Astrocyte (in vitro differentiated cells and primary cell): ENCODE measurements around the gene NCAPD3. TPM values are rescaled to one million over a fixed set of nuclear protein-coding genes. Genes with fewer than 3 reads are reported as not detected.

ENCODE experiments used
- DNase-seq: peaks from one replicate; pipeline ENCODE4 v3.0.0-alpha.2; 2010; ENCODE audit warnings: low read depth
- FAIRE-seq: peaks from 2 replicates; lab custom pipeline; 2011; peaks lifted over from hg19 to GRCh38; lab: Jason Lieb, UNC
- H2AFZ ChIP-seq: 2 replicates; pipeline ENCODE4 v1.6.0; 2012; ENCODE audit warnings: low read depth, low read length, inconsistent platforms
- H3K27ac ChIP-seq: 2 replicates; pipeline ENCODE4 v1.5.1; 2011; ENCODE audit warnings: low read depth, low read length, inconsistent platforms
- H3K27me3 ChIP-seq: 2 replicates; pipeline ENCODE4 v1.6.0; 2011; ENCODE audit warnings: low read length, inconsistent platforms; ENCODE audit not compliant: insufficient read depth
- H3K36me3 ChIP-seq: 2 replicates; pipeline ENCODE4 v1.5.1; 2011; ENCODE audit warnings: low read length, inconsistent platforms; ENCODE audit not compliant: insufficient read depth
- H3K4me1 ChIP-seq: 2 replicates; pipeline ENCODE4 v1.5.1; 2011; ENCODE audit warnings: low read length, inconsistent platforms; ENCODE audit not compliant: insufficient read depth
- H3K4me2 ChIP-seq: 2 replicates; pipeline ENCODE4 v1.6.0; 2012; ENCODE audit warnings: low read length, inconsistent platforms
- H3K4me3 ChIP-seq: 2 replicates; pipeline ENCODE4 v1.5.1; 2011; ENCODE audit warnings: low read depth, mild to moderate bottlenecking, low read length, inconsistent platforms; ENCODE audit not compliant: insufficient read depth
- H3K79me2 ChIP-seq: 2 replicates; pipeline ENCODE4 v1.6.0; 2012; ENCODE audit warnings: mild to moderate bottlenecking, low read length, inconsistent platforms; ENCODE audit not compliant: insufficient read depth
- H3K9ac ChIP-seq: 2 replicates; pipeline ENCODE4 v1.6.0; 2012; ENCODE audit warnings: mild to moderate bottlenecking, low read length, inconsistent platforms
- H3K9me3 ChIP-seq: 2 replicates; pipeline ENCODE4 v1.5.1; 2012; ENCODE audit warnings: low read depth, mild to moderate bottlenecking, low read length, inconsistent platforms; ENCODE audit not compliant: insufficient read depth
- H4K20me1 ChIP-seq: 2 replicates; pipeline ENCODE4 v1.6.0; 2012; ENCODE audit warnings: low read length, inconsistent platforms; ENCODE audit not compliant: insufficient read depth
- H3K27ac Mint-ChIP-seq: one replicate; pipeline ENCODE4 v1.8.0; 2021; ENCODE audit warnings: mild to moderate bottlenecking, mixed read lengths; ENCODE audit not compliant: unreplicated experiment
- H3K27me3 Mint-ChIP-seq: one replicate; pipeline ENCODE4 v1.8.0; 2021; ENCODE audit warnings: low read depth, mixed read lengths; ENCODE audit not compliant: unreplicated experiment
- H3K36me3 Mint-ChIP-seq: one replicate; pipeline ENCODE4 v1.8.0; 2021; ENCODE audit warnings: low read depth, mixed read lengths; ENCODE audit not compliant: unreplicated experiment
- H3K4me1 Mint-ChIP-seq: one replicate; pipeline ENCODE4 v1.8.0; 2021; ENCODE audit warnings: low read depth, mixed read lengths; ENCODE audit not compliant: unreplicated experiment
- H3K4me3 Mint-ChIP-seq: one replicate; pipeline ENCODE4 v1.8.0; 2021; ENCODE audit warnings: mild to moderate bottlenecking, moderate library complexity, mixed read lengths; ENCODE audit not compliant: unreplicated experiment
- H3K9me3 Mint-ChIP-seq: one replicate; pipeline ENCODE4 v1.8.0; 2021; ENCODE audit warnings: mild to moderate bottlenecking, mixed read lengths; ENCODE audit not compliant: unreplicated experiment
- EZH2 ChIP-seq: IDR thresholded peaks from 2 replicates; pipeline ENCODE4 v1.6.1; 2012; ENCODE audit warnings: mild to moderate bottlenecking, low read length, inconsistent platforms; ENCODE audit not compliant: insufficient read depth
- total RNA-seq: library from RNA; stranded (reverse); gene quantifications from 2 replicates; pipeline ENCODE4 v1.2.1, GENCODE V29; 2021
- TF ChIP-seq, protein P1 (sequence below): IDR thresholded peaks from 2 replicates; pipeline ENCODE4 v1.5.1; 2011; ENCODE audit warnings: low read depth, mild to moderate bottlenecking, inconsistent platforms, low read length, moderate library complexity; ENCODE audit not compliant: insufficient read depth

Gene NCAPD3
- total RNA-seq, 1 donor from 2014 or later = 18.5 TPM

DNA sequence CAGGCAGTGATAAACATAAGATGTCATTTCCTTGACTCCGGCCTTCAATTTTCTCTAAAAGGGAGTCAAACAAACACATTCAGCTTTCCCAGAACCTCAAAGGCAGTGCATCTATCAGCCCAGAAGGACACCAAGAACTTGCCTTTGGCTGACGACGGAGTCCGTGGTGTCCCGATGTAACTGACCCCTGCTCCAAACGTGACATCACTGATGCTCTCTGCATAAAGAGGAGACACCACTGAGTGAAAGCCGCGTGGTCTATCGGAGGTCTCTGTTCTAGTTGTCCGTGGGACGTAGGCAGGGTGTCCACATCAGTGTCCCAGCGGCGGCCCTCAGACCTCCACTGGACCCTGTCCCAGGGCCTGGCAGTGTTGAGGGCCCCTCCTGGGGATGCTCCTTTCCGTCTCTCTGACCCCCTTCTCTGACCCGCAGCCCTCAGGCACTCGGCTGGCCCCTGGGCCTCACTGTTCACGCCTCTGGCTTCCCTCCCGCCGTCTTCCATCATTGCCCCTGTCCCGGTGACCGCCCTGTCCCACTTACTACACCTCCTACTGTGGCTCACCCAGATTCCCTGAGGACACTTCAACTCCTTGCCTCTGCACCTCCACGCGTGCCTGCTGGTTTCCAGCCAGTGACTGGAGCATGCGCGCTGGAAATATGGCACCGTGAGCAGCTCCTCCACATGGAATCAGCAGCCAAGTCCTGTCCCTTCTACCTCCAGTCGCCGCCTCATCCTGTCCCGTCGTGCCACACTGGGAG lies 70.4 kb downstream of the NCAPD3 start:
- no peaks in the 10 kb centered on the region for H3K9me3 ChIP-seq
- Mint-ChIP-seq H3K9me3 (no peaks in the 10 kb centered on the region), H3K27ac (no peak overlapping the region), H3K27me3 (no peaks in the 10 kb centered on the region), H3K36me3 (peaks cover 11% of the 10 kb centered on the region), H3K4me3 (no peak overlapping the region), H3K4me1 (no peaks in the 10 kb centered on the region)
- H2AFZ ChIP-seq = no peak overlapping the region
- DNase-seq = no peak
- no peaks in the 10 kb centered on the region for H3K27me3 ChIP-seq
- H3K4me3 ChIP-seq = no peak overlapping the region
- peaks cover 31% of the 10 kb centered on the region for H3K36me3 ChIP-seq
- no peak for FAIRE-seq
- H3K4me2 ChIP-seq = no peak overlapping the region
- H4K20me1 ChIP-seq = no peaks in the 10 kb centered on the region
- no peak overlapping the region for H3K27ac ChIP-seq
- H3K9ac ChIP-seq = no peak overlapping the region
- no peaks in the 10 kb centered on the region for H3K4me1 ChIP-seq
- TF ChIP-seq EZH2 = no peak
- TF ChIP-seq, protein P1, sequence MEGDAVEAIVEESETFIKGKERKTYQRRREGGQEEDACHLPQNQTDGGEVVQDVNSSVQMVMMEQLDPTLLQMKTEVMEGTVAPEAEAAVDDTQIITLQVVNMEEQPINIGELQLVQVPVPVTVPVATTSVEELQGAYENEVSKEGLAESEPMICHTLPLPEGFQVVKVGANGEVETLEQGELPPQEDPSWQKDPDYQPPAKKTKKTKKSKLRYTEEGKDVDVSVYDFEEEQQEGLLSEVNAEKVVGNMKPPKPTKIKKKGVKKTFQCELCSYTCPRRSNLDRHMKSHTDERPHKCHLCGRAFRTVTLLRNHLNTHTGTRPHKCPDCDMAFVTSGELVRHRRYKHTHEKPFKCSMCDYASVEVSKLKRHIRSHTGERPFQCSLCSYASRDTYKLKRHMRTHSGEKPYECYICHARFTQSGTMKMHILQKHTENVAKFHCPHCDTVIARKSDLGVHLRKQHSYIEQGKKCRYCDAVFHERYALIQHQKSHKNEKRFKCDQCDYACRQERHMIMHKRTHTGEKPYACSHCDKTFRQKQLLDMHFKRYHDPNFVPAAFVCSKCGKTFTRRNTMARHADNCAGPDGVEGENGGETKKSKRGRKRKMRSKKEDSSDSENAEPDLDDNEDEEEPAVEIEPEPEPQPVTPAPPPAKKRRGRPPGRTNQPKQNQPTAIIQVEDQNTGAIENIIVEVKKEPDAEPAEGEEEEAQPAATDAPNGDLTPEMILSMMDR = no peak
- H3K79me2 ChIP-seq = no peaks in the 10 kb centered on the region

DNA sequence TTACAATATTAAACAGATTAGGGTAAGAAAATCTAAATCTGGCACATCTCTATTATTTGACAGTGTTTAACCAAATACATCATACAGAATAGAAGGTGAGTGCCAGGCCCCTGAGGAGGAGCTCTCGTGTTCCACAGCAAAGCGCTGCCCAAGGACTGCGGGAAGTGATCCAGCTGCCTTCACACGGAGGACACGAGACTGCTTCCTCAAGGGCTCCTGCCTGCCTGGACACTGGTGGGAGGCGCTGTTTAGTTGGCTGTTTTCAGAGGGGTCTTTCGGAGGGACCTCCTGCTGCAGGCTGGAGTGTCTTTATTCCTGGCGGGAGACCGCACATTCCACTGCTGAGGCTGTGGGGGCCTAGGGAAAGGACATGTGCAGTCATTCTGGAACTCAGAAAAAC lies 71.1 kb downstream of the NCAPD3 start:
- Mint-ChIP-seq H3K27ac (no peak overlapping the region), H3K4me3 (no peak overlapping the region), H3K9me3 (no peaks in the 10 kb centered on the region), H3K4me1 (peaks cover 2% of the 10 kb centered on the region), H3K27me3 (no peaks in the 10 kb centered on the region), H3K36me3 (peaks cover 11% of the 10 kb centered on the region)
- FAIRE-seq (no peak), DNase-seq (no peak)
- Histone ChIP-seq H2AFZ (no peak overlapping the region), H3K9me3 (no peaks in the 10 kb centered on the region), H3K79me2 (no peaks in the 10 kb centered on the region), H3K9ac (no peak overlapping the region), H3K4me1 (no peaks in the 10 kb centered on the region), H3K4me3 (no peak overlapping the region), H3K27me3 (no peaks in the 10 kb centered on the region), H3K4me2 (no peak overlapping the region), H3K27ac (no peak overlapping the region), H4K20me1 (no peaks in the 10 kb centered on the region), H3K36me3 (peaks cover 29% of the 10 kb centered on the region)
- no peak for TF ChIP-seq EZH2
- TF ChIP-seq, protein P1 = no peak
